ENCODE data around the gene SDCCAG8.

Gene SDCCAG8

DNA sequence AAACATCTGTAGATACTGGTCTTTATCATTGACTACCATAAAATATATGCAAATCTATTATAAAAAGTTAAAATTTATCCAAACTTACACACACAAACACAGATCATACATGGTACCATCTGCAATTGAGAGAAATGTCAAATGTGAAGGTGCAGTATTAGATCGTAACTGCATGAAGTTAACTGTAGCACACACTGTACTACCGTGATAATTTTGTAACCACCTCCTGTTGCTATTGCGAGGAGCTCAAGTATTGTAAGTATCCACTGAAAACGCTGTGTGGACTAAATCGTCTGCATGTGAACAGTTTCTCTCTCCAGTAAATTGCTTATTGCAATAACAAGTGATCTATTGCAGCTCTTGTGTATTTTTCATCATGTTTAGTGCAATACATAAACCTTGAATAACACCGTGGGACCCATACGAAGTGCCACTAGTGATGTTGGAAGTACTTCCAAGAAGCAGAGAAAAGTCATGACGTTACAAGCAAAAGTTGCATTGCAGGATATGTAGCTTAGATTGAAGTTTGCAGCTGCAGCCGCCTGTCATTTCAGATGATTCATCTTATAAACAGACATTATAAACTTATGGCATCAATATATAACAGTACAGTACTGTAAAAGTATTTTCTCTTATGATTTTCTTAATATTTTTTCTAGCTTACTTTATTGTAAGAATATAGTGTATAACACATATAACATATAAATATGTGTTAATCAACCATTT, 172.9 kb downstream of the SDCCAG8 start:
- DNase-seq: no peak

DNA sequence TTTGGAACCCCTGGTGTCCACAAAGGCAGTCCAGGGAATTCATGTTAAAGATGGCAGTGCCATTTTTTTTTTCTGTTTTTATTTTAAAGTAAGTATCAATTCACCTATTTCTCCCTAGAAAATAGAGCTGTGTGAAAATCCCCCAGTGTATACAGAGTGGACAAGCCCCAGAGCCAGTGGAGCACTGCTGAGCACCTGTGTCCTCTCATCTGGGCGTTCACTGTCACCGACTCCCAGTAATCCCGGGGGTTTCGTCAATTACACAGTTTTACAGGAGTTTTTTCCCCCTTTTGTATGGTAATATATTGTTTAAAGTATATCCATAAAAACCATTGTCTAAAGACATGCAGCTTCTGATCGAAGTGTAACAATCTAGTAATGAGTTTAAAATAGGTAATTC, 175.8 kb downstream of the SDCCAG8 start:
- DNase-seq: no peak

DNA sequence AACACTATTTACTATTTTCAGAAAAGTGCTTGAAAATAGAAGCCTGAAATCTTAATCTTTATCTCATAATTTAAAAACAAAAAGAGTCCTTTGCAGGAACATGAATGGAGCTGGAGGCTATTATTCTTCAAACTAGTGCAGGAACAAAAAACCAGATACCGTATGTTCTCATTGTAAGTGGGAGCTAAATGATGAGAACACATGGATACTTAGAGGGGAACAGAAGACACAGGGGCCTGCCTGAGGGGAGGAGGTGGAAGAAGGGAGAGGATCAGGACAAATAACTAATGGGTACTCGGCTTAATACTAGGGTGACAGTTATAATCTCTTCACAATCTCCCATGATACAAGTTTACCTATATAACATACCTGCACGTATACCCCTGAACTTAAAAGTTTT, 176.3 kb downstream of the SDCCAG8 start:
- peak; percentile 100 for DNase-seq

DNA sequence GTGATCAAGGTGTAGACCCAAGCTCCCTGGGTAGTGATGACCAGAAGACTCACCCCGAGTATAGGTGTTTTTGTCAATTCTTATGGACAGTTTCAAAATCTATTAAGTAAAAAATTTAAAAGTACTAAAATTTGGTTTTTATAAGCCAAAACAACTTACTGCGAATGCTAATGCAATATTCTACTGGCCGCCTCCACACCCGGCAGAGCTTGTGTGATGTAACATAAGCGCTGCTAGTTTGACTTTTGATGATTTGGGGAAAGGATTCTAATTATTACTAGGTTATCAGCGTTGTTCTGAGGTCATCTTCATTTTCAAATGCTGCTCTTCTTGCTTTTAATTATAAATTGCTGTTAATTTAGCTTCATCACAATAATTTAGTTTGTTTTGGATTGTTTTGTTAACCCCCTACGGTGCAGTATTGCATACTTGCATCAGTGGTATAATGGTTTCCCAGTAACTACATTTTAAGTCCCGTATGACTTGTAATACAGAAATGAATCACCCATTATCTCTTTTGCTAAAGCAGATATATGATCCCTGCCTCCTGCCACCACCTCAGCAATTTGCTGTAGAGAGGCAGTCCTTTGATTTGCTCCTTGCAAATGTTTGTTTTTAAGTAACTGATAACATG, 178.0 kb downstream of the SDCCAG8 start:
- DNase-seq: no peak

DNA sequence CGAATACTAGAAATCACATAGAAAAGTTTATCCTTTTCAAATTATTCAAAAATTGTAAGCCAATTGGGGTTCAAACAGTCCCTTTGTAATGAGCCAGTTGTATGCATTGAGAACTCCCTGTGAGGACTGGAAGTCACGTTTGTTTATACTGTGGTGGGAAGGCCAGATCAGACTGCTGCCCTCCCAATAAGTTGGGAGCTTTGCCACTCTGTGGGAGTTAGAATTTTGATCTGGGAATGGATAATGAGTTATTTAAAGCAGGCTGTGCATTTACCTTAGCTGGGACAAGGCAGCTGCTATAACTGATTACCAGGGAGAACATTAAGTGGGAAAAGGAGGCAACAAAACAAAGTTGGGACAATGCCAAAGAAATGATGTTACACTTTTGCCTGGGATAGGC, 178.8 kb downstream of the SDCCAG8 start:
- DNase-seq: peak; percentile 100

DNA sequence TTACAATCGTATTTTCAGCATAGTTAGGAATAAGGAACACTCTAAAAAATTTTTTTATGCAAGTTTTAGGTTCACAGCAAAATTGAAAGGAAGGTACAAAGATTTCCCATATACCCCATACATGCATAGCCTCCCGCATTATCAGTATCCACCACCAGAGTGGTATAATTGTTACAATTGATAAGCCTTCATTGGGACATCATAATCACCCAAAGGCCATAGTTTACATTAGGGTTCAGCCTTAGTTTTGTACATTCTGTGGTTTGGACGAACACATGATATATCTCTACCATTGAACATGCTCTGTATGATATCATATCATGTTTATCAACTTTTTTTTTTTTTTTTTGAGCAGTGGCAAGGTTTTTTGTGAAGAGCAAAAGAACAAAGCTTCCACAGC, 180.0 kb downstream of the SDCCAG8 start:
- DNase-seq: no peak

DNA sequence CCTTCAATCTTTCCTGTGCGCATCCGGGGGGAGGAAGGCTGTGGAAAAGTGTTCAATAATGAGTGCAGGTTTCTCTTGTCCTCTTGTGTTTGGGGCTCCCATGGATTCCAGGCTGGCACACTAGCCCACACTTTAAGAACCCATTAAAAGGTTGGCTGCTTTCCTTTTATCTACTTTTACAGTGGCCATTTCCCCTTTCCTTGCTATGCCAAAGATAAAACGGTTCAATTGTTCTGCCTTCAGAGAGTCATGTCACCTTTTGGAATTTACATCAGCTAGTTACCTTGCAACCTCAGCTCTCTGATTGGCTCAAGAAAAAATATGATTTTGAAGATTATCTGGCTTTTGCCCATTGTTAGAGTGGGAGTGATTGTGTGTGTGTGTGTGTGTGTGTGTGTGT, 182.3 kb downstream of the SDCCAG8 start:
- DNase-seq: no peak

DNA sequence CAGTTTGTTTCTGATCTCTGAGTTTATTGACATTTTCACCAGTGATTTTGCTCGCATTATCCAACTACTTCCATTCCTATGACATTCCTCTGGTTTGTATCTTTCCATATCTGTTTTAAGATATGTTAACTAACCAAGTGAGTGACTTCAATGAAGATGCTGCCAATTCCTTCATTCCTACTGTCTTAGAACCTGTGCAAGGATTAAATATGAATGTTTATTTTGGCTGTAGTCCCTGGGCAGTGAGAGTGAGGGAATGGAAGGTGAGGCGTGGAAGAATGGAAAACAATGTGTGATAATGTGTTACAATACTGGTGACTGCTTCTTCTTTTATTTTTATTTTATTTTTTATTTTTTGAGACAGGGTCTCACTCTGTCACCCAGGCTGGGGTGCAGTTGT, 183.0 kb downstream of the SDCCAG8 start:
- no peak for DNase-seq

DNA sequence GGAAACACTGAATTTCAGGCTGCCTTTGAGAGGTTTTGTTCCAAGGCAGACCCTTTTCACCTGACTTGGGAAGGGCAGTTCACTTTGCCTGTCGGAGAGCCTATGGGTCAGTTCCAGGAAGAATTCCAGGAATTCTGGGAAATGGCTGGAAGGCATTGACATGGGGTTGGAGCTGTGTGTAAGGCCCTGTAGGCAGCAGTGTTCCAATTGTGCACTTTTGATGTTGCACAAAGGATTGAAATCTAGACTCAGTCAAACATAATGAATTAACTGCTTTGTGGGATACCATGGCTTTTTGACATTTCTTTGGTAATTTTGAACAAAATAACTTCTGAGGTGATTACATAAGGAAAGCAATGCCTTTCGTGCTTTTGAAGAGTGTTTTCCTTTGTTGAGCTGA, 184.6 kb downstream of the SDCCAG8 start:
- peak; percentile 100 for DNase-seq

DNA sequence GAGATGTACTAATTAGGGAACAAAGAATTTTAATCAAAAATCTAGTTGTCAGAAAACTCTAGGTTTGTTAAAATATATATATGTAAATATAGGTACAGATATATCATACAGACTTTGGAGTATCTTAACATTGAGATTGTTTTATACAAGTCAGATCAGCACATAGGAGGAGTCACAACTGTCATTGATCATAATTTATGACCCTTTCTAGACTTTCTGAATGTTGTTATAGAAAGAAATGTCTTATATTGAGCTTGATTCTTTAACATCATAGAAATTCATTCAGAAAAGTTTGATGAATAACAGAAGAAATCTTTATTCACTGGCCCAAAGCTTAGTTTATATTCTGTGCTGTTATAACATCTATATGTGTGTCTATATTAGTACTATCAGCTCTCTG, 185.8 kb downstream of the SDCCAG8 start:
- no peak for DNase-seq

DNA sequence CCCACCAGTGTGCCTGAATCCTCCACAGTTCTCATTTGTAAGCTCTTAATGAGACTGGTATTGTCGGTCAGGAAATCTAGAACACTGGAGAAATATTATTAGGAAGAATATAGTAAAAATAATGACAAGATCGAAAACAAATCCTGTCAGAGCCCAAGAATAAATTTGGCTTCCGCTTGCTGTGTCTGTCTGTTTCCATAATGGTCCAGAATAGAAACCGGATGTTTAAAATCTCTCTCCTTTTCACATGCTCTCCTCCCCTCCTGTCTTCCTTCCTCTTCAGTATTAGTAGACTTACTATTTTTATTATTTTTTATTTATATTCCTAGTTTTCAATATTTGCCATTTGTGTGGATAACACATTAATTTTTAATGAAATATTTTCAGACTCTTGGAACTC, 187.7 kb downstream of the SDCCAG8 start:
- DNase-seq: no peak

DNA sequence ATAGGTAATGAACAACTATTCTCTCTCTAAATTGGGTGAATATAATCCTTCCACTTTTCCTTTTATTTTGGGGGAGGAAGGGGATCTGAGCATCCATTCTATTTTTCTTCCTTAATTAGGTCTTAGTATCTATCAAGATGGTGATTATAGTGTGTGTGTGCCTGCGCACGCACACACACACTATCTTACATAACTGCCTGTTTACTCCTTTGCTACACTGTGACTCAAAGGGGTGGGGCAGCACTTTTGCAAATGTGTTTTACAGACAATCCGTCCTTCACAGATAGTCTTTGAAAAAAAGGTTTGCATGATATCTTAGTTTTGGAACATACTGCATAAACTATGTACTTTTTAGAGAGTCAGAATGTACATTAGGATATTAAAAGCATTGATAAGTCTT, 191.5 kb downstream of the SDCCAG8 start:
- DNase-seq: no peak

DNA sequence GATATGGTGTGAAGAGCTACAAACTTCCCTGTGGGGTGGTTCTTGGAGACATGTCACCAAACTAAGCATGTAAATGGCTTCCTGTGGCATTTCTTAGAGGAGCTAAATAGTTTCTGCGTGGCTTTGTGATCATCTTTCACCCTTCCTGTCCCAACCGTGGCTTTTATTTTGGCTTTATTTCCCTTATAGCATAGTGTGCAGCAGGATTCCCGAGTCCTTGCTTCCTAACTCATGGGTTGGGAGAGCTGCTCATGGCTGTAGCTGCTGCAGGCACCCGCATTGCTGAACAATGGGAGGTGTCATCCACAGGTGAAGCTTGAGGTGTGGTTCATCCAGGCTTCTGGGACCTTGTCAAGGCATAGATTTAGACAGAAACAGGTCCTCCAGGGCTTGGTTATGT, 192.0 kb downstream of the SDCCAG8 start:
- DNase-seq: no peak

DNA sequence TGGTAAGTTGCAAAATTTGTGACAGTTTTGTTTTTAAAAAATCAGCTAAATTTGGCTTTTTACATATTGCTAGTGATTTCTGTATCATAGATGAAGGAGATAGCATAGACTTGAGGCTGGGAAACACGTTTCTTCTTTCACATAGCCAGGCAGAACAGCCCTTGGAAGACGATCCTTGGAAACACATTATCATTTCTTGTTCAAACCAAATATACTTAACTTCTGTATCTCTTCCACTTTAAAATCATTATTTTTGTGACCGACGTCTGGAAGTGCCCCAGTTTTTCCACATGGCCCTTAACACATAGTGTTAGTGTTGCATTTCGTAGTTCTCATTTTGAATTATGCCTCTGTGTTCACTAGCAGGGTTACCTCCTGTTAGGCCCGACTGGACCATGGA, 193.5 kb downstream of the SDCCAG8 start:
- DNase-seq: no peak

DNA sequence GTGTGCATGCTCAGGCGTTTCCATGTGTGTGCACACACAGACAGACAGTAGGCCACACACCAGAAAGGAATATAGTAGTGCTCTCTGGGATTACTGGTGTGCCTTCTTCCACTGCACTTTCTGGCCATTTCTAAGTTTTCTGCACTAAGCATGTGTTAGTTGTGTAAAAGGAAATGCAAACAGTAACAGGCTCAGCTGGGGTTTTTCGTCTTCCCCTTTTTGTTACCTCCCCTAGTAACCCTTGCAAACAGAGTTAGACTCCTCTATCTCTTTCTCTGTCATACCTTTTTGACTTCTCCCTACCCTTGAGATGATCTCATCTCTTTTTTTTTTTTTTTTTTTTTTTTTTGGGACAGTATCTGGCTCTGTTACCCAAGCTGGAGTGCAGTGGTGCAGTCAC, 196.3 kb downstream of the SDCCAG8 start:
- no peak for DNase-seq

DNA sequence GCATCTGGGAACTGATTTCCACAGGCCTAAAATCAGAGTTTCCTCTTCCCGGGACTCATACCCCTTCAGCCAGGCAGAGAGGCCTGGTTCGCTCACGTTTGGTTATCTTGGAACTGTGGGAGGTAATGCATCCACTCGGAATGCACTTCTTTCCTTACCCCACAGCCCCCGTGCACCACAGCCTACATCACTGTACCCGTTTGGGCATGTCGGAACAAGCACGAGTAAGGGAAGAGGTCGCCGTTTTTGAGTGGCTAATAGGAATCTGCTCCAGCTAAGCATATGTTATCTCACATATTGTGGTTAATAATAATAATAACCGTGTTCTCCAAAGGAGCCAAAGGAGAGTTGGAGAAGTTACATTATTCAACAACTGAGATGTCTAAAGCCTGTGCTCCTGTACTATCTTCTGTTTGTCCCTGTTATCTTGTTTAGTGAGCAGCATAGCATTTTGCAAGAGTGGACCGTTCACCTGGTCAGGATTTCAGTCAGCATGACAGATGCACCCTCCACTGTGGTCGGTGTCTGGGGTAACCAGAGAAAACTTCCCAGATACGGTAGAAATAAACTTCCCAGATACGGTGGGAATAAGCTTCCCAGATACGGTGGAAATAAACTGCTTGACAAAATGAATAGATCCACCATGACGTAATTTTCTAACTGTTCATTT, 198.6 kb downstream of the SDCCAG8 start:
- DNase-seq: peak; percentile 100

DNA sequence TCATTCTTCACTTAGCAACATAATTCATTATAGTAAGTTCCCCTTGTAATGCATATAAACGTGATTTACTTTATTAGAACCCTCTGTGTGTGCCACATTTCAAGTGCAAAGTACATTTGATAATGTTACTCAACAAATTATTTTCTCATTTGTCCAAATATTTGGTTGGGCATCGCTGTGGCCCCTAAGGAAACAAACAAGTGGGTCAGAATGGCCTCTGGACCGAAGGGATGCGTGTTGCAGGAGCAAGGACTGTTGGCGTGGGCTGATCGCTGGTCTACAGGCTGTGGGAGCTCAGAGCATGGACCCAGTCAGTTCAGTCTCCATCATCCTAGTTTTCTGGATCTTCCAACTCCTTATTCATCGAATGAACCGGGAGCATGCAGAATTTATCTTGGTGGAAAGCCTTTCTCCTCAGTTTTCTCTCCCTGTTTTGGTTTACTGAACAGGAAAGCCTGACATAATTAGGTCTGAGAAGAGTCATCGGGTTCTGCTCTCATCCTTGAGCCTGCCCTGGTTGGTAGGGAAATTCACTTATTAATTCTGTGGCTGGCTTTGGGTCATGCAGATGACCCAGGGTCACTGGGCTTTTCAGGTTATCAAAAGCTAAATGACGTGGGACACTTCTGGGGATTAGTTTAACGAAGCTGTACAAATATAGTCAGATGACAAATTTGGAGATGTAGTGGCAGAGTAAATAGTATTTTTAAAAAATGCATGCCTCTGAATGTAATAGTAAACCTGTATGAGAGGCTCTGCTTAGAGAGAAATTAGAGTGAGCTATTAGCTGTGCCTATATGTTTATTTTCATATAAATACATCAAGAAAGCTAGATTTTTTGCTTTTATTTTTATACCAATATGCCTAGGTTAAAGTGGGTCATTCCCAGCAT, 200.2 kb downstream of the SDCCAG8 start:
- no peak for DNase-seq

DNA sequence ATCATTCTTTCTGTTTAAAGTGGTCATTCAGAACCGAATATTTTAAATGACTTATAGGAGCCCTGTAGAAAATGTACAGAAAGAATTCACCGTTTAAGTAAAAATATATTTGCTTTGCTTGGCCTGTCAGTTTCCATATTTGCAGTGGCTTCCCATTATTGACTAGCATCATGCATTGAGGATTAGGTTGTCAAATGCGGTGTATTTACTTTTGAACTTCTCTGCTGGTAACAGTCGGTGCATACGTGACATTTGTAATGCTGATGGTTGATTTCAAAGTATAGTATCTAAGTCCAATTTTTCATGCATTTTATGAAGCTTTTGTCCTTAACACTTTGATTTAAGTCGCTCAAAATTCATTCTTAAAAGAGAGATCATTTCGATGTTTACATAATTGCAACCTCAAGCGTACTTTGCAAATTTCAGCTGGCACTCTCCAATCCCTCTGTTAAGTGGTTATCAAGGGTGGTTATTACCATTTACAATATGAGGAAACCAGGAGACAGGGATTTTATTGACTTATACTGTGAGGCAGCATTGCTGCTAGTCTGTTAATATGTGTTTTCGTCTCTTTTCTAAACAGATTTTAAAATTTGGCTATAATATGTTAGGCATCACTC, 201.6 kb downstream of the SDCCAG8 start:
- DNase-seq: no peak

DNA sequence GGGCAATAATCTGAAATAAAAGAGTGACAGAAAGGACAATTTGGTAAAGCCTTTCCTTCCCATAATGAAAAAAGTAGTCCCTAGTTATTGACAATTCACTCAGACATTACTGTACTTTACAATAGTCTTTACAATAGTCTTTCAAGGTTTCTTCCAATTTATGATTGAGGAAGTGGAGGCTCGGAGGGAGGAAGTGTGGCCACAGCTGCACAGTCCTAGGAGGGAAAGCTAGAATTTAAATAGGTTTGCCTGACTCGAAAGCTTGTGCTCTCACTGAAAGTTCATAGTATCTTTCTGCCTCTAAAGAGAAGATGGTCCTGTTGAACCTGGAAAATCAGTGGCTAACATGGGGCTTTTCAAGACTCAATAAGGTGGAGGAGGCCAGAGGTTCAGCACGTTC, 203.2 kb downstream of the SDCCAG8 start:
- DNase-seq: no peak

DNA sequence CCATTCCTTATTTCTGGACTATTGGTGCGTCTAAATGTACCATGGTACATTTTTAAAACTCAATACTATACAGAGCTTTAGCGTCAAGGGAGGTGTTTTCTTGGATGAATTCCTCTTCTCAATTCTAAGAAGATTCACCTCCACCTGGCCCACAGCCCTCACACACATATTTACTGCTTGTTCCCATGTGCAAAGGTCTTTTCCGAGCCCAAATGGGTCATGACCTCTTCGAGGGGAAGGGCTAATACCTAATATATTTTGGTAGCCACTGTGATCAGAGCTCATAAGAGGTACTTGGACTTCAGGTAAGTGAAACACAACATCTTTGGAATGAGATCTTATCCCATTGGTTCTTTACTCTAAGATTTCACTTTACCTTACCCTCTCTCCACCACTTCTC, 205.9 kb downstream of the SDCCAG8 start:
- DNase-seq: no peak

DNA sequence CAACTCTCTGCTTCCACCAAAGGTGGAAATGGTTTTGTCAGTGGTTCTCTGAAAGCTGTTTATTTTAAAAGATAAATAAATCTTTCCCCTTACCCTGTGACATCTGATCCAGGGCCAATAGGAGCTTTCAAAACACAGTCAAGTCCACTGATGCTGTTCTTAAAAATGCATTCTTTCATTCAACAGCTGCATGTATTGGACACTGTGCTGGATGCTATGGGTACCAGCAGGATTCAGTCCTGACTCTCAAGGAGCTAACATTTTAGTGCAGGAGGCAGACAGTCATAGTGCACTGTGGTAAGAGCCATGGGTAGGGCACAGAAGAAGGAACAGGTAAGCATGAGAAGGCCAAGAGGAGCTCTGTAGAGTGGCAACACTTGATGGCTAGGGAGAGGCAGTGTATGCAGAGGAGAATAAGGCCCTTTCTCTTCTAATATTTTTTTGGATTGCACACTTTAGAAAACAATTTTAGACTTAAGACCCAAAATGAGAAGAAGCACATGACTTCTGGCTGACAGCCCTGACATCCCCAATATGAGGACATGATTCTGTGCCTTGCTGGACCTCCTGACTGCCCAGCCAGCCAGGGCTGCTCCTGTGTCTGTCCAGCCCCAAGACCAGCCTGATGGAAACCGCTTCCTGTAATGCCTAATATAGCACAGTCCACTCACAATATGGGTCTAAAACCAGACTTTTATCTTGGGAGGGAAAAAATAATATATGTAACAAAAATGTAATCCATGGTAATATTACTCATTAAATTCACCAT, 207.3 kb downstream of the SDCCAG8 start:
- no peak for DNase-seq

DNA sequence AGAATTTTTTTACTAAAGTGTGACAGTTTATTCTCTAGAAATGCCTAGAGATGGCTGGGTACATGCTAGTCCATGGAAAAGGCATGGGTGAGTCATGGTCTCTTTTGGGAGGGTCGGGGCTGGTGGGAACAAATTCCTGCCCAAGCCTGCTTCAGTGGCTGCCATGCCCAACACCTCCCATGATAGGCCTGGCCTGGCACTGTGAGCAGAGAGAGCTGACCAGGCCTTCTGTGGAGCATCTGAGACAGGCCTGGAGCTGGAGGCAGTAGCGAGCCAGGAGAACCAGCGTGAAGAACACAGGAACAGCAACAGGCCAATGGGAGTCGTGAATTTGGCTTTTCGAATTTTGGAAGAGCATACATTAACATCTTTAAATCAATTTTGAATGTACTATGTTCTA, 209.2 kb downstream of the SDCCAG8 start:
- DNase-seq: no peak
